IMR-90 (cell line): ENCODE measurements around the gene OPRL1. TPM values are rescaled to one million over a fixed set of nuclear protein-coding genes. Genes with fewer than 3 reads are reported as not detected.

ENCODE experiments used
- ATAC-seq: fragments of 200-7000 bp; cut with Tn5 transposase; 2 replicates; pipeline ENCODE4 v1.9.1; 2020; ENCODE audit warnings: low read depth, mild to moderate bottlenecking, moderate library complexity
- BruUV-seq: library from RNA; stranded (reverse); fragments of 400-500 nt; replicated peaks from 2 replicates; lab custom pipeline; 2021; lab: Mats Ljungman, UMichigan
- CTCF ChIA-PET: fragments of 300-600 bp; formaldehyde crosslinking; extraction: SDS; loops from one replicate; lab custom pipeline; 2021; ENCODE audit warnings: antibody characterized with exemption; lab: Yijun Ruan, JAX
- POLR2A ChIA-PET: fragments of 300-600 bp; sonication (Branson Sonifier 250); formaldehyde crosslinking; loops from one replicate; lab custom pipeline; 2022; ENCODE audit warnings: antibody characterized with exemption; ENCODE audit not compliant: unreplicated experiment; lab: Charles Lee
- DNase-seq: peaks from one replicate; pipeline ENCODE4 v3.0.0; 2013
- H2AFZ ChIP-seq: replicated peaks from 2 replicates; pipeline ENCODE3; 2013; ENCODE audit warnings: low read length, mild to moderate bottlenecking; ENCODE audit not compliant: poor library complexity
- H2AK5ac ChIP-seq: 2 replicates; pipeline ENCODE4 v1.6.1; 2013; ENCODE audit warnings: low read depth, low read length, inconsistent platforms
- H2AK9ac ChIP-seq: replicated peaks from 2 replicates; pipeline ENCODE3; 2013; ENCODE audit warnings: mild to moderate bottlenecking, low read depth, low read length, moderate library complexity; ENCODE audit not compliant: poor library complexity
- H2BK120ac ChIP-seq: 2 replicates; pipeline ENCODE4 v1.6.1; 2013; ENCODE audit warnings: low read depth, low read length, inconsistent platforms
- H2BK15ac ChIP-seq: 3 replicates; pipeline ENCODE4 v1.6.1; 2013; ENCODE audit warnings: low read depth, low read length, inconsistent platforms
- H2BK20ac ChIP-seq: 2 replicates; pipeline ENCODE4 v1.6.1; 2013; ENCODE audit warnings: low read depth, mild to moderate bottlenecking, inconsistent platforms, low read length, moderate library complexity
- H2BK5ac ChIP-seq: 2 replicates; pipeline ENCODE4 v1.6.1; 2013; ENCODE audit warnings: mild to moderate bottlenecking, low read depth, low read length, inconsistent platforms; ENCODE audit not compliant: poor library complexity, severe bottlenecking
- H3K14ac ChIP-seq: replicated peaks from 2 replicates; pipeline ENCODE4 v1.6.1; 2013; ENCODE audit warnings: low read depth, low read length, inconsistent platforms
- H3K18ac ChIP-seq: 2 replicates; pipeline ENCODE4 v1.6.1; 2013; ENCODE audit warnings: low read depth, low read length, control low read depth
- H3K23ac ChIP-seq: 2 replicates; pipeline ENCODE4 v1.6.1; 2013; ENCODE audit warnings: low read depth, low read length, inconsistent platforms
- H3K27ac ChIP-seq: 2 replicates; pipeline ENCODE4 v1.5.1; 2013; ENCODE audit warnings: mild to moderate bottlenecking, control low read depth, low read length; ENCODE audit not compliant: insufficient read depth
- H3K27me3 ChIP-seq: 2 replicates; pipeline ENCODE4 v1.6.1; 2013; ENCODE audit warnings: low read length; ENCODE audit not compliant: control insufficient read depth, insufficient read depth
- H3K36me3 ChIP-seq: 2 replicates; pipeline ENCODE4 v1.6.1; 2013; ENCODE audit warnings: low read length, mixed read lengths; ENCODE audit not compliant: control insufficient read depth, insufficient read depth
- H3K4ac ChIP-seq: 2 replicates; pipeline ENCODE4 v1.6.1; 2013; ENCODE audit warnings: low read depth, low read length, inconsistent platforms
- H3K4me1 ChIP-seq: 2 replicates; pipeline ENCODE4 v1.6.1; 2013; ENCODE audit warnings: low read length, mixed read lengths; ENCODE audit not compliant: control insufficient read depth, insufficient read depth
- H3K4me2 ChIP-seq: 2 replicates; pipeline ENCODE4 v1.6.1; 2013; ENCODE audit warnings: low read depth, mild to moderate bottlenecking, control low read depth, low read length, moderate library complexity
- H3K4me3 ChIP-seq: 2 replicates; pipeline ENCODE4 v1.5.1; 2013; ENCODE audit warnings: low read depth, mild to moderate bottlenecking, control low read depth, low read length, moderate library complexity; ENCODE audit not compliant: insufficient read depth
- H3K56ac ChIP-seq: 2 replicates; pipeline ENCODE4 v1.6.1; 2013; ENCODE audit warnings: low read length, inconsistent platforms; ENCODE audit not compliant: insufficient read depth; ENCODE audit errors: extremely low read depth
- H3K79me1 ChIP-seq, 2 experiments: 2 replicates each; pipeline ENCODE4 v1.6.1; 2013; ENCODE audit warnings: low read length in 2 of 2, inconsistent platforms in 1 of 2, low read depth in 1 of 2
- H3K9ac ChIP-seq: 2 replicates; pipeline ENCODE4 v1.6.1; 2013; ENCODE audit warnings: low read depth, low read length, control low read depth
- H3K9me1 ChIP-seq: 2 replicates; pipeline ENCODE4 v1.6.1; 2013; ENCODE audit warnings: low read length, inconsistent platforms; ENCODE audit not compliant: insufficient read depth
- H3K9me3 ChIP-seq: 2 replicates; pipeline ENCODE4 v1.6.1; 2013; ENCODE audit warnings: low read length; ENCODE audit not compliant: control insufficient read depth, insufficient read depth
- H4K20me1 ChIP-seq: 2 replicates; pipeline ENCODE4 v1.6.1; 2013; ENCODE audit warnings: low read length, inconsistent platforms; ENCODE audit not compliant: insufficient read depth
- H4K5ac ChIP-seq: 2 replicates; pipeline ENCODE4 v1.6.1; 2013; ENCODE audit warnings: mild to moderate bottlenecking, low read depth, low read length, control low read depth
- H4K8ac ChIP-seq, 2 experiments: 2 replicates each; pipeline ENCODE4 v1.6.1; 2013; ENCODE audit warnings: low read depth in 2 of 2, low read length in 2 of 2, control low read depth in 1 of 2, inconsistent platforms in 1 of 2
- H4K91ac ChIP-seq: 2 replicates; pipeline ENCODE4 v1.6.1; 2013; ENCODE audit warnings: low read depth, low read length, inconsistent platforms; ENCODE audit not compliant: insufficient read depth
- BHLHE40 ChIP-seq: fragments of 150-350 bp; IDR thresholded peaks from 2 replicates; pipeline ENCODE4 v1.6.1; 2016; ENCODE audit warnings: mild to moderate bottlenecking, low read depth, low read length
- CEBPB ChIP-seq: IDR thresholded peaks from 2 replicates; pipeline ENCODE4 v1.6.1; 2012; ENCODE audit warnings: low read depth, low read length, improper control_type of control experiment
- CHD1 ChIP-seq: IDR thresholded peaks from 2 replicates; pipeline ENCODE4 v1.6.1; 2012; ENCODE audit warnings: low read depth, low read length, improper control_type of control experiment
- CTCF ChIP-seq: conservative IDR thresholded peaks from 2 replicates; pipeline ENCODE4 v1.5.1; 2012; ENCODE audit warnings: mild to moderate bottlenecking, low read depth, low read length, improper control_type of control experiment
- FOS ChIP-seq: fragments of 150-350 bp; IDR thresholded peaks from 2 replicates; pipeline ENCODE4 v1.6.1; 2016; ENCODE audit warnings: low read depth, low read length
- MAFK ChIP-seq: IDR thresholded peaks from 2 replicates; pipeline ENCODE4 v1.6.1; 2012; ENCODE audit warnings: low read depth, low read length, improper control_type of control experiment
- MAZ ChIP-seq: IDR thresholded peaks from 2 replicates; pipeline ENCODE4 v1.6.1; 2012; ENCODE audit warnings: low read depth, mild to moderate bottlenecking, low read length, improper control_type of control experiment, moderate library complexity, borderline replicate concordance
- NFE2L2 ChIP-seq: fragments of 150-350 bp; IDR thresholded peaks from 2 replicates; pipeline ENCODE4 v1.6.1; 2016; ENCODE audit warnings: low read depth, mild to moderate bottlenecking, low read length
- RAD21 ChIP-seq: IDR thresholded peaks from 2 replicates; pipeline ENCODE4 v1.6.1; 2012; ENCODE audit warnings: low read length, improper control_type of control experiment
- RFX5 ChIP-seq: IDR thresholded peaks from 2 replicates; pipeline ENCODE4 v1.8.0; 2012; ENCODE audit warnings: low read depth, mild to moderate bottlenecking, low read length, moderate library complexity
- WGBS, 2 experiments: methylation state at CpG; one replicate each; pipeline versions ENCODE4 v1.1.5 to v1.1.7; 2013; ENCODE audit warnings: missing lambda C conversion rate in 2 of 2; ENCODE audit not compliant: insufficient read length in 1 of 2; ENCODE audit errors: extremely low coverage in 2 of 2; 5-methylcytosine and 5-hydroxymethylcytosine counted together
- dilution Hi-C: fragments of 300-500 bp; cut with HindIII; formaldehyde crosslinking; loops from one replicate; pipeline ENCODE4 v1.14.3; 2018; ENCODE audit warnings: low sequenced_read_pairs; ENCODE audit not compliant: unreplicated experiment
- in situ Hi-C: fragments of 300-500 bp; cut with MboI; formaldehyde crosslinking; loops from 3 replicates; pipeline ENCODE4 v1.14.3; 2019; ENCODE audit warnings: low sequenced_read_pairs, inconsistent platforms, mixed read lengths
- intact Hi-C: fragments of 100-400 bp; cut with micrococcal nuclease; formaldehyde crosslinking; loops from 2 replicates; pipeline ENCODE4 v1.10.0; 2022
- polyA plus RNA-seq, 3 experiments: library from polyadenylated mRNA; depleted of rRNA; stranded (reverse); fragments of >200 nt; gene quantifications; 2 replicates each; pipeline ENCODE4 v1.2.3, GENCODE V29; 2012; ENCODE audit warnings: low replicate concordance in 1 of 3
- total RNA-seq: library from RNA; depleted of rRNA; stranded (reverse); fragments of >200 nt; gene quantifications from 2 replicates; pipeline ENCODE4 v1.2.3, GENCODE V29; 2012

Gene OPRL1
- total and polyA plus RNA-seq, 2 of the 4 experiments (the other 2 are of a cell fraction), result 0.36 to 1.2 TPM

DNA sequence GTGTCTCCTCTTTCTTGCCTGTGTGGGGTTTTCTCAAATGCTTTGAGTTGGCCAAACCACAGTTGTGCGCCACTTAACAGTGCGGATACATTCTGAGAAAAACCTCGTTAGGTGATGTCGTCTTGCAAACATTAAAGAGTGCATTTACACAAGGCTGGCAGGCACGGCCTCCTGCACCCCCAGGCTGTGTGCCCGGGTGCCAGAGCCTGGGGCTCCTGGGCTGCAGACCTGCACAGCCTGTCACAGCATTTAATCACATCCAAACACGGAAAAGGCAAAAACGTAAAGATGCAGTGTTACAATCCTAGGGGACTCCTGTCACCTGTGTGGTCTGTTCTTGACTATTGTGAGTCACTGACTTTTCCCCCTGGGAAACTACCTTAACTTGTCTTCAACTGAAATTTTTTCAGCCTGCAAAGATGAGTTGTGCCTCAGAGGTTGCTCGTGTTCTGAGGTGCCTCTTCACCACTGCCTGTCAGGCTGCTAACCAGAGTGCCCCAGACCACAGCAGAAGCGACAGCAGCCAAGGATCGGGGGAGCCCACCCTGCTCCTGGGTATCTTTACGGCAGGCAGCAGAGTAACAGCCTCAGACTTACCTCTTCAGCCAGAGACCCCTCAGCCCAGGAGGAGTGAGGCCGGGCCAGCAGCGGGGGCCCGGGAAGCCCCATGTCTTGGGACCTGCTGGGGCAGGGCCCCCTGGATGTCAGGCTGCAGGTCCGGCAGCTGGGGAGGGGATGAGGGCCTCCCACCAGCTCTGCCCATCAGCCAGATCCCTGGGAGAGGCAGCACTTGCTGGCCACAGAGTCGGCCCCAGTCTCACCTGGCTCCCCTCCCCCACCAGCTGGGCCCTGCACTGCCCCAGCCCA lies 44.6 kb upstream of the OPRL1 start:
- CTCF ChIA-PET, result no interaction called here
- Histone ChIP-seq H3K27ac (no peak overlapping the region), H4K5ac (no peak overlapping the region), H2BK20ac (no peak overlapping the region), H2AK5ac (no peak overlapping the region), H4K20me1 (peaks cover 5% of the 10 kb centered on the region; the same call in 1 of the 2 replicates), H3K9ac (no peak overlapping the region), H3K36me3 (peaks cover 24% of the 10 kb centered on the region), H3K4ac (no peak overlapping the region), H2BK120ac (no peak overlapping the region), H2BK15ac (no peak overlapping the region), H3K9me1 (no peaks in the 10 kb centered on the region), H4K8ac (no peak overlapping the region), H3K4me2 (no peak overlapping the region), H3K4me1 (peaks cover 4% of the 10 kb centered on the region; the same call in 1 of the 2 replicates), H3K23ac (no peak overlapping the region), H3K14ac (no peak overlapping the region), H4K91ac (no peak overlapping the region), H2AK9ac (no peak overlapping the region), H3K4me3 (no peak overlapping the region), H3K56ac (no peak overlapping the region), H3K27me3 (peaks cover 22% of the 10 kb centered on the region), H3K79me1 (no peaks in the 10 kb centered on the region), H2BK5ac (no peak overlapping the region), H2AFZ (no peak overlapping the region), H3K18ac (no peak overlapping the region), H3K9me3 (no peaks in the 10 kb centered on the region)
- WGBS, 2 experiments, result 97% methylated on average over 8 of the region's 17 CpGs; no CpG with 5 or more reads in 1 of the 2 experiments
- BruUV-seq, result no TSS peak
- intact Hi-C loops, result no loop called here
- TF ChIP-seq RFX5 (no peak), FOS (no peak), CEBPB (no peak), CTCF (no peak), CHD1 (no peak), NFE2L2 (no peak), MAZ (no peak), RAD21 (no peak), BHLHE40 (no peak), MAFK (no peak)
- ATAC-seq (no peak), DNase-seq (no peak)
- POLR2A ChIA-PET, result no interaction called here
- in situ Hi-C loops, result no loop called here
- dilution Hi-C loops, result no loop called here
